Endodermal cell (in vitro differentiated cells): ENCODE data around the gene CSNK1G2. TPM values are rescaled to one million over a fixed set of nuclear protein-coding genes. Genes with fewer than 3 reads are reported as not detected.

Experiments
- DNase-seq: peaks from one replicate; pipeline ENCODE4 v3.0.0-alpha.2; 2017
- H3K27ac ChIP-seq: 2 replicates; pipeline ENCODE4 v1.5.1; 2013; ENCODE audit warnings: mild to moderate bottlenecking, low read depth, low read length, moderate library complexity
- H3K27me3 ChIP-seq: 2 replicates; pipeline ENCODE4 v1.6.1; 2013; ENCODE audit warnings: mild to moderate bottlenecking, low read length, moderate library complexity; ENCODE audit not compliant: insufficient read depth, control insufficient read depth, poor library complexity, severe bottlenecking
- H3K36me3 ChIP-seq: 2 replicates; pipeline ENCODE4 v1.7.0; 2013; ENCODE audit warnings: mild to moderate bottlenecking, low read length, moderate library complexity; ENCODE audit not compliant: control insufficient read depth, insufficient read depth
- H3K4me1 ChIP-seq: one replicate; pipeline ENCODE4 v1.7.0; 2013; ENCODE audit warnings: low read length; ENCODE audit not compliant: control insufficient read depth, insufficient read depth
- H3K4me3 ChIP-seq: 2 replicates; pipeline ENCODE4 v1.5.1; 2013; ENCODE audit warnings: mild to moderate bottlenecking, low read length, moderate library complexity
- H3K9ac ChIP-seq: 2 replicates; pipeline ENCODE4 v1.6.1; 2013; ENCODE audit warnings: mild to moderate bottlenecking, low read length, moderate library complexity; ENCODE audit not compliant: poor library complexity, severe bottlenecking; ENCODE audit errors: extremely low read depth
- H3K9me3 ChIP-seq: 2 replicates; pipeline ENCODE4 v1.6.1; 2013; ENCODE audit warnings: mild to moderate bottlenecking, low read length, moderate library complexity; ENCODE audit not compliant: control insufficient read depth
- H3K27ac Mint-ChIP-seq: 2 replicates; pipeline ENCODE4 v1.8.0; 2020; ENCODE audit warnings: mixed read lengths
- H3K27me3 Mint-ChIP-seq: 2 replicates; pipeline ENCODE4 v1.8.0; 2021; ENCODE audit warnings: mild to moderate bottlenecking, mixed read lengths; ENCODE audit not compliant: insufficient read depth
- H3K36me3 Mint-ChIP-seq: 2 replicates; pipeline ENCODE4 v1.8.0; 2020; ENCODE audit warnings: low read depth, mixed read lengths
- H3K4me1 Mint-ChIP-seq: 2 replicates; pipeline ENCODE4 v1.8.0; 2020; ENCODE audit warnings: mixed read lengths
- H3K4me3 Mint-ChIP-seq: 2 replicates; pipeline ENCODE4 v1.8.0; 2020; ENCODE audit warnings: mild to moderate bottlenecking, moderate library complexity, mixed read lengths
- H3K9me3 Mint-ChIP-seq: 2 replicates; pipeline ENCODE4 v1.8.0; 2020; ENCODE audit warnings: mild to moderate bottlenecking, mixed read lengths
- WGBS, 2 experiments: methylation state at CpG; one replicate each; pipeline versions ENCODE4 v1.1.5 to v1.1.7; 2013; ENCODE audit warnings: missing lambda C conversion rate in 2 of 2, mixed read lengths in 1 of 2; ENCODE audit not compliant: insufficient coverage in 1 of 2, insufficient read length in 1 of 2; 5-methylcytosine and 5-hydroxymethylcytosine counted together
- total RNA-seq, 2 donors: library from RNA; stranded (reverse); fragmentation: NEBNext Ultra II Directional in 1 of 2; extraction: Animal tissue kit (Norgen Biotek cat#: 25700) in 1 of 2; gene quantifications; 2 replicates in 1 of 2; 3 replicates in 1 of 2; pipeline ENCODE4 v1.2.1, GENCODE V29; 2021
- TF ChIP-seq, protein P1 (sequence below): fragments of 200-600 bp; sonication (generic); conservative IDR thresholded peaks from 2 replicates; pipeline ENCODE4 v1.5.0; 2021; ENCODE audit warnings: antibody characterized with exemption, mild to moderate bottlenecking

CSNK1G2 gene
- total RNA-seq, 2 donors from 2014 or later: 111 to 112 TPM

DNA sequence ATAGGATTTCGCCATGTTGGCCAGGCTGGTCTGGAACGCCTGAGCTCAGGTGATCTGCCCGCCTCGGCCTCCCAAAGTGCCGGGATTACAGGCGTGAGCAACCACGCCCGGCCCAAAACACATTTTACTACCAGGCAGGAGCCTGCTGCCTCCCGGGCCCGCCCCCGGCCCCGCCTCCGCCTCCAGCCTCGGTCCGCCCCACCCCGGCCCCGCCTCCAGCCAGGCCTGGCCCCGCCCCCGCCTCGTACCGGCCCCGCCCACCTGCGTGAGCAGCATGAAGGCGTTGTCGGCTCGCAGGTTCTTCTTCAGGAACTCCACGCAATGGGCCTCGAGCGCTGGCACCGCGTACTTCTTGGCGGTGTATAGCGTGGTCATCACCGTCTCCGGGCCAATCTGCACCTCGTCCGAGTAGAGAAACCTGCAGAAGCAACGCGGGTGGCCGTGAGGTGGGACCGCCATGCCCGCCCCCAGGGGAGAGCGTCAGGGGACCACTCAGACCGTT, 51.8 kb downstream of the CSNK1G2 start:
- Histone ChIP-seq H3K36me3 (peaks cover 59% of the 10 kb centered on the region), H3K4me3 (no peak overlapping the region), H3K4me1 (no peaks in the 10 kb centered on the region), H3K9me3 (peaks cover 9% of the 10 kb centered on the region), H3K27ac (no peak overlapping the region), H3K9ac (no peak overlapping the region), H3K27me3 (no peaks in the 10 kb centered on the region)
- H3K27me3 Mint-ChIP-seq: no peaks in the 10 kb centered on the region
- WGBS, 2 experiments: 85 to 95% methylated on average over 23 to 44 of the region's 44 CpGs
- peaks cover 68% of the 10 kb centered on the region for H3K36me3 Mint-ChIP-seq
- no peaks in the 10 kb centered on the region for H3K4me1 Mint-ChIP-seq
- H3K4me3 Mint-ChIP-seq: no peak overlapping the region
- TF ChIP-seq, protein P1, sequence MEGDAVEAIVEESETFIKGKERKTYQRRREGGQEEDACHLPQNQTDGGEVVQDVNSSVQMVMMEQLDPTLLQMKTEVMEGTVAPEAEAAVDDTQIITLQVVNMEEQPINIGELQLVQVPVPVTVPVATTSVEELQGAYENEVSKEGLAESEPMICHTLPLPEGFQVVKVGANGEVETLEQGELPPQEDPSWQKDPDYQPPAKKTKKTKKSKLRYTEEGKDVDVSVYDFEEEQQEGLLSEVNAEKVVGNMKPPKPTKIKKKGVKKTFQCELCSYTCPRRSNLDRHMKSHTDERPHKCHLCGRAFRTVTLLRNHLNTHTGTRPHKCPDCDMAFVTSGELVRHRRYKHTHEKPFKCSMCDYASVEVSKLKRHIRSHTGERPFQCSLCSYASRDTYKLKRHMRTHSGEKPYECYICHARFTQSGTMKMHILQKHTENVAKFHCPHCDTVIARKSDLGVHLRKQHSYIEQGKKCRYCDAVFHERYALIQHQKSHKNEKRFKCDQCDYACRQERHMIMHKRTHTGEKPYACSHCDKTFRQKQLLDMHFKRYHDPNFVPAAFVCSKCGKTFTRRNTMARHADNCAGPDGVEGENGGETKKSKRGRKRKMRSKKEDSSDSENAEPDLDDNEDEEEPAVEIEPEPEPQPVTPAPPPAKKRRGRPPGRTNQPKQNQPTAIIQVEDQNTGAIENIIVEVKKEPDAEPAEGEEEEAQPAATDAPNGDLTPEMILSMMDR: no peak
- no peak overlapping the region for H3K27ac Mint-ChIP-seq
- peaks cover 8% of the 10 kb centered on the region for H3K9me3 Mint-ChIP-seq
- DNase-seq: peak; percentile 90

DNA sequence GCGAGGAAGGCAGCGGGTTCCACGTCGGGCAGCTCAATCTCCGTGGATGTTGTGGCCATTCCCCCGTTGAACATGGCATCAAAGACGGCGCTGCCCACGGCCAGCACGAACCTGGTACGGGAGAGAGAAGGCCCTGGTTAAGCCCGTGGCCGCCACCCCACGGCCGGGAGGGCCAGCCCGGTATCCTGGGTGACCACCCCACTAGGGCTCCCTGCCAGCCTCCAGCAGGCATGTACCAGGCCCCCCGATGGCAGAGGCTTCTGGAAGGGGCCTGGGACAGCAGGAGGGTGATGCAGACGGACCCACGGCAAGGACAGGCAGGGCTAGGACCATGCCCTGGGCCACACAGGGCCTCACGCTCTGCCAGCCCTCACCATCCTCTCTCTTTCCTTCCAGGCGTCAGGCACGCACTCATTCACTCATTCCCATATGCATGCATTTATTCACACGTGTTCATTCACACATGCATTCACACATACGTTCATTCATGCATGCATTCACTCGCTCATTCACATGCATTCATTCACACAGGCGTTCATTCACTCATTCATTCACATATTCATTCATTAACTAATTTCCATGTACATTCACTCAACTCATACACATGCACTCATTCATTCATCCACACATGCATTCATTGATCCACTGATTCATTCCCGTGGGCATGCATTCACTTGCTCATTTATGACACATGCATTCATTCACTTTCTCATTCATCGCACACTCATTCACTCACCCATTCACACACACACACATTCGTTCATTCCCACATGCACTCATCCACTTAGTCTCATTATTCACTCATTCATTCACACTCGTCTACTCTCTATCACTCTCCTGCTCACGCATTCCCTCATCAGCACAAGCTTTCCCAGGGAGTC, 56.6 kb downstream of the CSNK1G2 start:
- Mint-ChIP-seq H3K4me1 (no peaks in the 10 kb centered on the region), H3K27ac (no peak overlapping the region), H3K27me3 (peaks cover 1% of the 10 kb centered on the region), H3K9me3 (peaks cover 8% of the 10 kb centered on the region), H3K36me3 (peaks cover 69% of the 10 kb centered on the region), H3K4me3 (no peak overlapping the region)
- no peak overlapping the region for H3K9ac ChIP-seq
- H3K27me3 ChIP-seq: no peaks in the 10 kb centered on the region
- no peaks in the 10 kb centered on the region for H3K4me1 ChIP-seq
- peaks cover 55% of the 10 kb centered on the region for H3K36me3 ChIP-seq
- peaks cover 9% of the 10 kb centered on the region for H3K9me3 ChIP-seq
- TF ChIP-seq, protein P1: no peak
- no peak overlapping the region for H3K27ac ChIP-seq
- WGBS, 2 experiments: 96% methylated on average over 24 to 31 of the region's 31 CpGs
- DNase-seq: no peak
- no peak overlapping the region for H3K4me3 ChIP-seq

DNA sequence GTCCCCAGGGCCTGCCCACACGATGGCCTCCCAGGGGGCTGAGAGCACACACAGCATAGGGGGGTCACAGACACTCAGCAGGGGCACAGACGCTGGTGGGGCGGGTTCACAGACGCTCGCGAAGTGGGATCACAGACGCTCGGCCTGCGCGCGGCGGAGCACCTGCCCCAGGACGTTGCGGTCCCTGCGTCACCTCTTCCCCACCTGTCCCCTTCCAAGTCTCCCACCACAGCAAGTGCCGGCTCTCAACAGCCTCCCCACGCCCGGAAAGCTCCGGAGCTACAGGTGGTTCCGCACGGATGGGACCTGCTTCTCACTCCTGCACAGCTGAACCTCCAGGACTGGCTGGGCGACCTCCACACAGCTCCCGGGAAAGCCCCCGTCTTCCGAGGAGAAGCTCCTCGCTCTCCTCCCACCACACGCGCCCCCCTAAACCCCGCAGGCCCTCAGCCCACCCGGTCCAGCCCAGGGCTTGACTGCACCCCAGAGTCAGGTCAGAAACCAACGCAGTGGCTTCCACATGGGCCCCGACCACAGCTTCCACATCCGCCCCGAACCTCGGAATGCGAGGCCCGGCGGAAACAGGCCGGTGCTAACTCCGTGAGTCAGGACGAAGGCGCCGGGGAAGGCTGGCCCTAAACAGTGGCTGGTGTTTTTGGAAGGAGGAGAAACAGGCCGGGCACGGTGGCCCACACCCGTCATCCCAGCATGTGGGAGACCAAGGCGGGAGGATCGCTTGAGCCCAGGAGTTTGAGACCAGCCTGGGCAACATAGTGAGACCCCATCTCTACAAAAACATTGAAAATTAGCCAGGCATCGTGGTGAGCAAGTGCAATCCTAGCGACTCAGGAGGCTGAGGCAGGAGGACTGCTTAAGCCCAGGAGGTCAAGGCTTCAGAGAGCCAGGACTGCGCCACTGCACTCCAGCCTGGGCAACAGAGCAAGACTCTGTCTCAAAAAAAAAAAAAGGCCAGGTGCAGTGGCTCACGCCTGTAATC, 58.0 kb downstream of the CSNK1G2 start:
- Mint-ChIP-seq H3K27me3 (peaks cover 1% of the 10 kb centered on the region), H3K27ac (no peak overlapping the region), H3K36me3 (peaks cover 74% of the 10 kb centered on the region), H3K4me3 (no peak overlapping the region), H3K9me3 (peaks cover 8% of the 10 kb centered on the region), H3K4me1 (no peaks in the 10 kb centered on the region)
- TF ChIP-seq, protein P1: no peak
- H3K9me3 ChIP-seq: peaks cover 9% of the 10 kb centered on the region
- no peak overlapping the region for H3K27ac ChIP-seq
- no peak overlapping the region for H3K4me3 ChIP-seq
- WGBS, 2 experiments: 93 to 97% methylated on average over 28 to 52 of the region's 52 CpGs
- H3K36me3 ChIP-seq: peaks cover 53% of the 10 kb centered on the region
- no peak overlapping the region for H3K9ac ChIP-seq
- no peaks in the 10 kb centered on the region for H3K27me3 ChIP-seq
- no peaks in the 10 kb centered on the region for H3K4me1 ChIP-seq
- no peak for DNase-seq
